DMS53 (cell line): ENCODE measurements around the gene ADAM19.

Experiments used
- DNase-seq: peaks from one replicate; lab custom pipeline; 2025; lab: John Stamatoyannopoulos, UW

Gene ADAM19

GRCh38 chr5:157516006-157516405 is 59.6 kb downstream of the ADAM19 start:
- DNase-seq = no peak

GRCh38 chr5:157514974-157515373 is 60.6 kb downstream of the ADAM19 start:
- DNase-seq = no peak

GRCh38 chr5:157513182-157513581 is 62.4 kb downstream of the ADAM19 start:
- DNase-seq = peak; percentile 25

GRCh38 chr5:157511651-157512644 is 63.6 kb downstream of the ADAM19 start:
- DNase-seq = peak; percentile 84

GRCh38 chr5:157510682-157511081 is 64.9 kb downstream of the ADAM19 start:
- no peak for DNase-seq

- DNase-seq = no peak
These were observed 66.0 kb downstream of the ADAM19 start for GRCh38 chr5:157509587-157509986.

- DNase-seq = no peak
These were observed 66.5 kb downstream of the ADAM19 start for GRCh38 chr5:157509093-157509492.

- no peak for DNase-seq
These were observed 68.4 kb downstream of the ADAM19 start for GRCh38 chr5:157506981-157507780.

- DNase-seq = no peak
These were observed 69.4 kb downstream of the ADAM19 start for GRCh38 chr5:157506066-157506590.

GRCh38 chr5:157505496-157505895 is 70.1 kb downstream of the ADAM19 start:
- no peak for DNase-seq

GRCh38 chr5:157504053-157504452 is 71.5 kb downstream of the ADAM19 start:
- DNase-seq = no peak

GRCh38 chr5:157502143-157502647 is 73.4 kb downstream of the ADAM19 start:
- no peak for DNase-seq

- DNase-seq = no peak
These were observed 77.5 kb downstream of the ADAM19 start for GRCh38 chr5:157497875-157498611.

- no peak for DNase-seq
These were observed 78.7 kb downstream of the ADAM19 start for GRCh38 chr5:157496864-157497263.

- DNase-seq = no peak
These were observed 81.3 kb downstream of the ADAM19 start for GRCh38 chr5:157494178-157494832.

GRCh38 chr5:157492886-157493285 is 82.7 kb downstream of the ADAM19 start:
- no peak for DNase-seq

GRCh38 chr5:157491471-157491995 is 84.0 kb downstream of the ADAM19 start:
- no peak for DNase-seq

- no peak for DNase-seq
These were observed 88.2 kb downstream of the ADAM19 start for GRCh38 chr5:157487358-157487757.

GRCh38 chr5:157486861-157487260 is 88.7 kb downstream of the ADAM19 start:
- DNase-seq = no peak

- DNase-seq = no peak
These were observed 89.3 kb downstream of the ADAM19 start for GRCh38 chr5:157486221-157486681.

GRCh38 chr5:157485811-157486210 is 89.8 kb downstream of the ADAM19 start:
- no peak for DNase-seq
